KOPT-K1 (cell line): ENCODE data around the gene SRD5A3.

Experiments used
- H3K27ac ChIP-seq: fragments of 200-600 bp; sonication (generic); 2 replicates; pipeline ENCODE4 v1.5.1; 2016; ENCODE audit warnings: antibody characterized with exemption, mild to moderate bottlenecking, low read depth, low read length; ENCODE audit not compliant: poor library complexity, severe bottlenecking
- H3K36me3 ChIP-seq: fragments of 200-600 bp; sonication (generic); 2 replicates; pipeline ENCODE4 v1.5.1; 2017; ENCODE audit warnings: antibody characterized with exemption, mild to moderate bottlenecking, low read length, moderate library complexity; ENCODE audit not compliant: insufficient read depth
- H3K9me3 ChIP-seq: fragments of 200-600 bp; sonication (generic); 2 replicates; pipeline ENCODE4 v1.5.1; 2017; ENCODE audit warnings: antibody characterized with exemption, low read length, mild to moderate bottlenecking; ENCODE audit not compliant: insufficient read depth, poor library complexity, severe bottlenecking

SRD5A3 gene

GRCh38 chr4:55380576-55380975 lies 34.5 kb downstream of the SRD5A3 start:
- Histone ChIP-seq H3K9me3 (no peaks in the 10 kb centered on the region), H3K36me3 (no peaks in the 10 kb centered on the region), H3K27ac (no peak overlapping the region)

- H3K9me3 ChIP-seq: no peaks in the 10 kb centered on the region
- H3K36me3 ChIP-seq: no peaks in the 10 kb centered on the region
- H3K27ac ChIP-seq: no peak overlapping the region
Observed at GRCh38 chr4:55381502-55381901, 35.5 kb downstream of the SRD5A3 start.

- Histone ChIP-seq H3K9me3 (no peaks in the 10 kb centered on the region), H3K36me3 (no peaks in the 10 kb centered on the region), H3K27ac (no peak overlapping the region)
Observed at GRCh38 chr4:55382488-55383003, 36.5 kb downstream of the SRD5A3 start.

- Histone ChIP-seq H3K27ac (no peak overlapping the region), H3K36me3 (no peaks in the 10 kb centered on the region), H3K9me3 (no peaks in the 10 kb centered on the region)
Observed at GRCh38 chr4:55385201-55385649, 39.2 kb downstream of the SRD5A3 start.

- no peaks in the 10 kb centered on the region for H3K36me3 ChIP-seq
- H3K27ac ChIP-seq: no peak overlapping the region
- no peaks in the 10 kb centered on the region for H3K9me3 ChIP-seq
Observed at GRCh38 chr4:55386073-55386472, 40.0 kb downstream of the SRD5A3 start.

- H3K27ac ChIP-seq: no peak overlapping the region
- H3K9me3 ChIP-seq: no peaks in the 10 kb centered on the region
- H3K36me3 ChIP-seq: no peaks in the 10 kb centered on the region
Observed at GRCh38 chr4:55386840-55387239, 40.8 kb downstream of the SRD5A3 start.

GRCh38 chr4:55393461-55394320 lies 47.6 kb downstream of the SRD5A3 start:
- H3K9me3 ChIP-seq: no peaks in the 10 kb centered on the region
- H3K36me3 ChIP-seq: peaks cover 14% of the 10 kb centered on the region
- no peak overlapping the region for H3K27ac ChIP-seq

GRCh38 chr4:55395218-55395528 lies 49.1 kb downstream of the SRD5A3 start:
- H3K36me3 ChIP-seq: peaks cover 25% of the 10 kb centered on the region
- H3K9me3 ChIP-seq: no peaks in the 10 kb centered on the region
- peak overlapping the region; percentile 85 for H3K27ac ChIP-seq

GRCh38 chr4:55395529-55396307 lies 49.7 kb downstream of the SRD5A3 start, which contains the start of gene TMEM165:
TMEM165 (plus strand) TSS chr4:55395957; CDS start chr4:55396190, 233 bp downstream.
- peak within 1 kb of the TSS; percentile 85 for H3K27ac ChIP-seq
- peaks cover 29% of the 10 kb centered on the region for H3K36me3 ChIP-seq
- no peaks in the 10 kb centered on the region for H3K9me3 ChIP-seq

GRCh38 chr4:55396308-55397125 lies 50.5 kb downstream of the SRD5A3 start:
- Histone ChIP-seq H3K27ac (peak overlapping the region; percentile 85), H3K36me3 (peaks cover 37% of the 10 kb centered on the region), H3K9me3 (no peaks in the 10 kb centered on the region)

GRCh38 chr4:55397126-55397436 lies 51.0 kb downstream of the SRD5A3 start:
- H3K27ac ChIP-seq: peak overlapping the region; percentile 85
- H3K36me3 ChIP-seq: peaks cover 41% of the 10 kb centered on the region
- no peaks in the 10 kb centered on the region for H3K9me3 ChIP-seq

- H3K36me3 ChIP-seq: peaks cover 41% of the 10 kb centered on the region
- peak overlapping the region; percentile 85 for H3K27ac ChIP-seq
- no peaks in the 10 kb centered on the region for H3K9me3 ChIP-seq
Observed at GRCh38 chr4:55397520-55398321, 51.7 kb downstream of the SRD5A3 start.

- Histone ChIP-seq H3K36me3 (peaks cover 41% of the 10 kb centered on the region), H3K27ac (no peak overlapping the region), H3K9me3 (no peaks in the 10 kb centered on the region)
Observed at GRCh38 chr4:55398461-55398860, 52.4 kb downstream of the SRD5A3 start.

- no peaks in the 10 kb centered on the region for H3K9me3 ChIP-seq
- H3K36me3 ChIP-seq: peaks cover 46% of the 10 kb centered on the region
- H3K27ac ChIP-seq: no peak overlapping the region
Observed at GRCh38 chr4:55398966-55399365, 52.9 kb downstream of the SRD5A3 start.
